Right hindlimb (tissue), 1 donor: Measurements from ENCODE around the gene CSNK2A2.
A peak's percentile ranks its signal among the peaks of the same experiment; 100 is the strongest.

Experiments used
- DNase-seq: peaks from one replicate; pipeline ENCODE4 v3.0.0-alpha.2; 2018

Gene CSNK2A2

DNA sequence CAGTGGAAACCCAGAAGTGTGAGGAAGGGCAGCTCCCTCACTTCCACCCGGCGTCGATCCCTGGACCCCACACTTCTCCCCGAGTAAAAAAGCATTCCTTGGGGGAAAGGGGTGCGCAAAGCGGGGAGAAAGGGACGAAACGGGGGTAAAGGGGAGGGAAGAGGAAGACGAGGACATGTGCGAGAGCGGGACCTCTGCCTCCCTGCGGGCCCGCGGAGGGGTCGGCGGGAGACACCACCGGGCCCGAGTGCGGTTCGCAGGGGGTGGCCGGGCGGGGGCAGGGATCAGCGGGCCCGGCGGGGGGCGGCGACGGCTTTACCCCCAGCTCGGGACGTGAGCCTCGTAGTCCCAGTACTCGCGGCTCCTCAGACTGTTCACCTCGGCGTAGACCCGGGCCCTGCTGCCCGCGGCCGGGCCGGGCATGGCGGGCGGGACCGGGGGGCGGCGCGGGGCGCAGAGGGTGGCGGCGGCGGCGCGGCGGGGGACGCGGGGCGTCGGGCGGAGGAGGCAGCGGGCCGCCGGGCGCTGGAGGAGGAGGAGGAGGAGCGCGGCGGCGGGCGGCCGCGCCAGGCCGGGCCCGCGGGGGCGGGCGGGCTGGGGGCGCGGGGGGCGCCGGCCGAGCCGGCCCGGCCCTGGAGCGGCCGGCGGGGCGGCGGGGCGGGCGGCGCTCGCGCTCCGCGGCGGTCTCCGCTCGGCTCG, 443 bp downstream of the CSNK2A2 start:
- DNase-seq, result peak; percentile 23

DNA sequence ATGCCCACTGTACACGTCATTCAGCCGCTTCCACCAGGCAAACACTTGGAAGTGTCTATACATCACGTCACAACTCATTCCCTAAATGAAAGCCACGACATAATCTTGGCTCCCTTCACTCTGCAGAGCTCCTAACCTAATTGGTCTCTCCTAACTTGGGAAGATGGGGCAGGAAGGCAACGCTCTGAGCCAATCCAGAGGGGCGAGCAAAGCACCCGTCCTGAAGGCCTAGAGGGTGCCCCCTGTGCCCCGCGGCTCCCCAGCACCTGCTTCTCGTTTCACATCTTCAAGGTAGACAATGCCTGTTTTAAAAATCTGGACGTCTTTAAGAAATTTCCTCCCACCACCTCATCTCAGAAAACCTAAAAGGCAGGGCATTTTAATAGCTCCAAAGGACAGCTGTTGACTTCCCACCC, 1.0 kb downstream of the CSNK2A2 start:
- no peak for DNase-seq

DNA sequence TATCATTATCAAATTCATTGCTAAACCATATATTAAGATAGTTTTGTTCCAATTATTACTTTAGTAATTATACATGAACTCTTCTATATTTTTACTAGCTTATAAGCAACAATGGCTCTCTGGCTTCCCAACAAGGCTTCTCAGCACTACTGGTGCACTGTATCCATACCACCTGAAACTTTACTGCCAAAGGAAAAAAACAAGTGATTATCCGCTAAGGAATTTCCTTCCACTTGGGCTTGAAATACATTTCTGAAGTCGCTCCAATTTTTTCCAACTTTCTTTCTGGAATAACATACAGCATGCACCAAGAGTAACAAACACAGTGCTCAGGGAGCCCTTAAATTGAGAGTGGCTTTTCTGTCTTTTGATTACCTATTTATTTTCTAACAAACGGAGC, 2.1 kb downstream of the CSNK2A2 start:
- DNase-seq, result no peak

DNA sequence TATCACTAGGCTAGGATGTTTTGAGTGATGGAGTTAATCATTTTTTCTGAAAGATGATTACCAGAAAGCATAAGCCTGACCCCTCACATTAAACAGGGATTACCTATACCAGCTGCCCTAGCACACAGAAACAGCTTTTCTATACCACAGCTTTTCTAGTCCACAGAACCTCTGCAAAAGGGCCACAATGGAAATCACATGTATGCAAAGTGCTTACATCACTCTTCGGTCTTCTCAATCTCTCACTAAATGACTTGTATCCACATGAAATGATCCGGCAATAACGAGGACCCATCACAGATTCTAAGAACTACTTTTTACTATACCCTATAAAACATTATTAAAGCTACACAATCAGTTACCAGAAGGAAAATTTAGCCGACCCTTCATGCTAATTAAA, 2.6 kb downstream of the CSNK2A2 start:
- no peak for DNase-seq

DNA sequence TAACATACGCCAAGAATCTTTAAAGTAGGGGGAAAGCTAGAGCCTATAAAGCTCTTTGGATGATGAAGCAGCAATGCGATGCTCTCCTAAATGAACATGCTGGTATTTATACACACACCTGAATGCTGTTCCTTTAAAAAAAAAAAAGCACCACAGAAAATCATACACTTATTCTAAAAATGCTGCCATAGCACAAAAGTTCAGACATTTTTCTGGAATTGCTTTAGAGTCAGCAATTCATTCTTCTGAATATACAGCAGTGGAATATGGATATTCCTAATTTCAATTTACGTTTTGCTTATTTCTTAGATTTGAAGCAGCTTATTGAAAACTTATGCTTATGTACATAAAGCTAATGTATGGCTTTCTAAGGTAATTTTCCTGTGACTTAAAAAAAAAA, 3.1 kb downstream of the CSNK2A2 start:
- DNase-seq, result no peak

GRCh38 chr16:58187665-58188421, 10.1 kb downstream of the CSNK2A2 start:
- DNase-seq, result peak; percentile 27

GRCh38 chr16:58187092-58187491, 10.8 kb downstream of the CSNK2A2 start:
- DNase-seq, result no peak

DNA sequence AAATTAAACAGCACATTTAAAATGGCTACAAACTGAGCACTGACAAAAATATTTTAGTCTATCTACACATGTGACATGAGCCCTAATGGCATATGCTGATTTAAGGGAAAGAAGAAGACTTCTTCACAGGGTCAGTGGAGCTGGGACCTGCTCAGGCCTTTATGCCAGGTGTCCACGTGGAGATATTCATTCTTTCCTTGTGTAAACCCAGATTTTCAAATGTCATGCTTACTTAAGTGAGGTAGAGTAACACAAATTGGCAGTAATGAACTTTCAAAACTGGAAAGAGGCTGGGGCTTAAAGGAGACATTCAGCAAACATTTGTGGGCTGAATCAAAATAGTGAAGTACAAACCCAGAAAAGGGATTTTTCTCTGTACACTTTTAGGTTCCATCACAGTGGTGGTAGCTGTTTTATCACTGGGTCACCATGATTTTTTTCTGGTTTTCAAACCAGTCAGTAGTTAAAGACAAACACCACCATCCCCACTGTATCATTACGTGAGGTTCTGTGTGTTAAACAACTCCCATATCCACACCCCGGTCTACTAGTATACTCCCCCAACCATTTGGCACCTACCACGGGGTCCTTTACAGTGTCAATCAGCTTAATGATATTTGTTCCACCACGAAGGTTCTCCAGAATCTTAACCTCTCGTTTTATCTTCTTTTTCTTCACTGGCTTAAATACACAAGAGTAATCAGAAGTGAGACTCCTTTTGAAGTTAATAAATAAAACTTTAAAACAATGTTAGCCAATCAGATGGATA, 11.5 kb downstream of the CSNK2A2 start:
- DNase-seq, result no peak

DNA sequence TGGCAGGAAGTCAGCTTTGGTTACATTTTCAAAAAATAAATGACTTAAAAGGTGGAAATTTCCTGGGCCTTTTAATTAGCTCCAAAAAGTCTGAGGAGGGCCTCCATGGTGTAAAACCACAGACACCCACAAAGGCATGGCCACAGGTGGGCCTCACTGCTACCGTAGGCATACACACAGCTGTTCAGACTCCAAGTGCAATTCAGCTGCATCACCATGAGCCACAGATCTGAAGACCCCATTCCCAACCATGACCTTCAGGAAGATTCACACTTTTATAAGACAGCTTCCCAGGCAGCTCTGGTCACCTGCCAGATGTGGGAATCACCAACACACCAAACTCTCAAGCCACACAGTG, 20.6 kb downstream of the CSNK2A2 start:
- no peak for DNase-seq

GRCh38 chr16:58176608-58177352, 21.1 kb downstream of the CSNK2A2 start:
- DNase-seq, result no peak

DNA sequence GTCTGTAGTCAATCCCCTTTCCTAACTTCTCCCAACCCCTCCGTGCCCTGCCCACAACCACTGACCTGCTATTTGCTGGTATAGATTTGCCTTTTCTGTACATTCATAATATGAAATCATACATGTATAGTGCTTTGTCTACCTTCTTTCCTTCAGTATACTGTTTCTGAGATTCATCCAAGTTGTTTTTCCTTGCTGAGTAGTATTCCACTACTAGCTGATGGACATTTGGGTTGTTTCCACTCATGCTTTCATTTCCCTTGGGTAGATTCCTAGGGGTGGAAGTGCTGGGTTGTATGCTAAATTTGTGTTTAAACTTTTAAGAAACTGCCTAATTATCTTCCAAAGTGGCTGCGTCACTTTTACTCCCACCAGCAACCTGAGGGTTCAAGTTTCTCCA, 27.7 kb downstream of the CSNK2A2 start:
- no peak for DNase-seq

DNA sequence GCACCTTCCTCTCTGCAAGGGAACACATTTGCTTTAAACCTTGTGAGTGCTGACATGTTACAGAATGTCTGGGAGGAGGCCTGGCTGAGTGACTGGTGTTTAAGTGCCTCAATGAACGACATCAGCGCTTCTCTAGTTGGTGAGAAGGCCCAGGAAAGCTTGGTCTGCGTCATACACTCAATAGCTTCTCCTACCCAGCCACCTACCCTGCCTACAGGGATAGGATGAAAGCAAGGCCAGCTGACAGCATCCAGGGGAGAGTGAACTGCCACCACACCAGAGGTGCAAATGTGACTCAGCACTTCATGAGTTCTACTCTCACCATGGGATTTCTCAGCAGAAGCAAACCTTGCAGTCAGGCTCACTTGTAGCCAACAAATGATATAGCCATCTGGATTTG, 37.1 kb downstream of the CSNK2A2 start:
- no peak for DNase-seq

- DNase-seq, result no peak
Measured at GRCh38 chr16:58158725-58159124, 39.2 kb downstream of the CSNK2A2 start.

DNA sequence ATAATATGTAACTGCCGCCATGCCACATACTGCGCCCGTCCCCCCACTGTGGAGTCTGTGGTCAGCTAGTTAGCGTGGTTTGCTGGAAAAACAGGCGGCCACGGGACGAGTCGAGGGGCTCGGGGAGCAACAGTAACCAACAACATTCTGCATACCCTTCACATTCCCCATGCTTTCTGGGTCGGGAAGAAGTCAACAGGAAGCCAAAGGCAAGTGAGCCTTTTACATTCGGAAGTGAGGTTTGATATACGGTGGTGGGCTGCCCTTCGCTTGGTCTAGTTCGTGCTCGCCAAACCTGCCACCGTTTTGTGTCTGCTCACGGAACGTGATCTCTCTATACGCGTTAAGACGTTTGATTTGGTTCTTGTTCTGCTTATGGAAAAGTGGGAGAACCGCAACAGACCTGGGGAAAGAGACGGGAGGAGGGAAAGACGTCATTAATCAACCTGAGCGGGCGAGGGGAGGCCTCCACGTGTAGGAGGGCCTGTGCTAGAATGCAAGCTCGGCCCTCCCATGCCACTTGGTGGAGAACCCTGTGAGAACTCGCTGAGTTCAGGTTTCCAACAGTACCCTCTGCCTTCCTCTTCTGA, 39.9 kb downstream of the CSNK2A2 start:
- DNase-seq, result no peak

GRCh38 chr16:58157239-58157638, 40.7 kb downstream of the CSNK2A2 start:
- DNase-seq, result no peak

- DNase-seq, result no peak
Measured at GRCh38 chr16:58155839-58156238, 42.1 kb downstream of the CSNK2A2 start.

DNA sequence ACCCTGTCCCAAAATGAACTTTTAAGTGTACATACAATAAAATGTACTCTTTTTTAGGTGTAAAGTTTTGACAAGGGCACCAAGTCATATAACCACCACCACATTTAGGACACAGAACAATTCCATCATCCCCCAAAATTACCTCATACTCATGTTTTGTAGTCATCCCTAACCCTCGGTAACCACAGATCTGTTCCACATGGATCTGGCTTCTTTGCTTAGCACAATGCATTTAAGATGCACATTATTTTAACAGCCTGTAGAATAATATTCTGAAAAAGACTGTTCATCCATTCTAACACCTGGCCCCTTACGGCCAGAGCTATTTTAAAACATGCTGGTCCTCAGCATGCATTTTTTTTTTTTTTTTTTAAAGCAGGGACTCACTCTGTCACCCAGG, 43.6 kb downstream of the CSNK2A2 start:
- no peak for DNase-seq

- no peak for DNase-seq
Measured at GRCh38 chr16:58152246-58152868, 45.5 kb downstream of the CSNK2A2 start.

DNA sequence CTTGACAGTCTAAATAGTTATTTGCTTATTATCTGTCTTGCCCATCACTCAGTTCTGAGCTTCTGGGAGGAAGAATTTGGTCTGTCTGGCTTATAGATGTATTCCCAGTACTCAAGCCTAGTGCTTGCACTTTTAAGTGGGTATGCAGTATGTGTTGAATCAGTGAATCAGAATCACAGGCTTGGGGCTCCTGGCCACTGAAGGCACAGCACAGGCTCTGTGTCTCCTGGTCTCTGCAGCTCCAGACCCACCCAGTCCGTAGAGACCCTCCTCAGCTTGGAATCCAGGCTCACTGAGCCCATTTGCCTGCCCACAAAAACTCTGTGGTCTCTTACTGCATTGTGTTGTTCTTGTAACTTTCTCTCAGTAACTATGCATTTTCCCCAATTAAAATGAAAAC, 49.4 kb downstream of the CSNK2A2 start:
- no peak for DNase-seq

GRCh38 chr16:58148099-58148498, 49.8 kb downstream of the CSNK2A2 start:
- no peak for DNase-seq

DNA sequence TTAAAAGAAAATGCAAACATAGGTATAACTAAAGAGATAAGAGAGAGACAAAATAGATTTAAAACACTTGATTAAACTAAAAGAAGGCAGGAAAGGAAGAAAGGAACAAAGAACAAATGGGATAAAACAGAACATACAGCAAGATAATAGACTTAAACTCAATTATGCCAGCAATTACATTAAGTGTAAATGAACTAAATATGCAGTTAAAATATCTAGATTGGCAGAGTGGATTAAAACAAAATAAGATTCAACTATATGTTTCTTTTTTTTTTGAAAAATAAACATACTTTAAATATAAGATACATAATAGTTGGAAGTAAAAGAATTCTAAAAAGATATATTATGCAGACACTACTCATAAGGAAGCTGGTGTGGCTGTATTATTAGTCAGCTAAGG, 59.1 kb downstream of the CSNK2A2 start:
- no peak for DNase-seq

DNA sequence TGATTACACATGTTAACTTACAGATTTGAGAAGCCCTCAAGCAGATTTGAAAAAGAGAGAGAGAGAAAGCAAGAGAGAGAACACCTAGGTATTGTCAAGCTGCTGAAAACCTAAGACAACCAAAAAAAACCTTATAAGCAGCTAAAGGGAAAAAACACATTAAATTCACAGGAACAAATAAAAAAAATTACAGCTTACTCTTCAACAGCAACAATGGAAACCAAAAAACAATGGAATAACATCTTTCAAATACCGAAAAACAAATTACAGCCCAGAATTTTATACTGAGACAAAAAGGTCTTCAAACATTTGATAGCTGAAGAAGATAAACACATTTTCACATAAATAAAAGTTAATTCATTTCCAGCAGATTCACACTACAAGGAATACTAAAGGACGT, 60.3 kb downstream of the CSNK2A2 start:
- DNase-seq, result no peak
